HCT116 (cell line): ENCODE results near the gene MUC13. TPM values are rescaled to one million over a fixed set of nuclear protein-coding genes. Genes with fewer than 3 reads are reported as not detected.

ENCODE experiments used
- ATAC-seq: fragments of 200-7000 bp; cut with Tn5 transposase; 2 replicates; pipeline ENCODE4 v1.9.1; 2020; ENCODE audit warnings: mild to moderate bottlenecking, moderate library complexity
- BruUV-seq: library from RNA; stranded (reverse); fragments of 400-500 nt; replicated peaks from 2 replicates; lab custom pipeline; 2021; lab: Mats Ljungman, UMichigan
- CTCF ChIA-PET: fragments of 300-600 bp; sonication (Branson Sonifier 250); formaldehyde crosslinking; loops from one replicate; lab custom pipeline; 2021; ENCODE audit warnings: antibody characterized with exemption; lab: Charles Lee
- POLR2A ChIA-PET: fragments of 300-600, 350-600 bp; sonication (Branson Sonifier 250); formaldehyde crosslinking; loops from one replicate; lab custom pipeline; 2021; ENCODE audit warnings: antibody characterized with exemption; lab: Charles Lee
- RAD21 ChIA-PET, 2 experiments: fragments of 300-600 bp; sonication (Branson Sonifier 250); formaldehyde crosslinking; loops; one replicate each; lab custom pipeline; 2023; ENCODE audit warnings: low total read pairs in 2 of 2; ENCODE audit not compliant: uncharacterized antibody in 2 of 2, unreplicated experiment in 2 of 2, low non-redundant PET in 1 of 2; lab: Charles Lee
- DNase-seq: peaks from one replicate; pipeline ENCODE4 v3.0.0-alpha.2; 2010; ENCODE audit warnings: low read depth, low spot score
- H2AFZ ChIP-seq: fragments of 200-600 bp; shearing (Covaris generic), sonication (generic); 2 replicates; pipeline ENCODE4 v1.6.1; 2017; ENCODE audit warnings: low read depth, mixed run types, mixed read lengths, antibody characterized with exemption, low read length; ENCODE audit not compliant: poor library complexity, severe bottlenecking
- H3K27ac ChIP-seq: 2 replicates; pipeline ENCODE4 v1.5.1; 2012; ENCODE audit warnings: low read depth, low read length
- H3K27me3 ChIP-seq: fragments of 200-600 bp; sonication (generic); 2 replicates; pipeline ENCODE4 v1.6.1; 2016; ENCODE audit warnings: mixed run types, low read length, mixed read lengths; ENCODE audit not compliant: insufficient read depth
- H3K36me3 ChIP-seq, 2 experiments: fragments of 200-500 bp in 1 of 2; fragments of 200-600 bp in 1 of 2; sonication (Bioruptor generic) in 1 of 2; sonication (generic) in 1 of 2; 2 replicates each; pipeline versions ENCODE4 v1.5.1 to v1.6.1; 2014 to 2016; ENCODE audit warnings: low read length in 2 of 2, inconsistent platforms in 1 of 2, mixed read lengths in 1 of 2, mixed run types in 1 of 2; ENCODE audit not compliant: insufficient read depth in 2 of 2, control insufficient read depth in 1 of 2
- H3K4me1 ChIP-seq, 2 experiments: fragments of 200-600 bp in 1 of 2; sonication (generic) in 1 of 2; 2 replicates each; pipeline versions ENCODE4 v1.5.1 to v1.6.1; 2012 to 2017; ENCODE audit warnings: low read length in 2 of 2, inconsistent platforms in 1 of 2, mild to moderate bottlenecking in 1 of 2, mixed read lengths in 1 of 2, mixed run types in 1 of 2, moderate library complexity in 1 of 2; ENCODE audit not compliant: insufficient read depth in 2 of 2, control insufficient read depth in 1 of 2
- H3K4me2 ChIP-seq: fragments of 200-600 bp; sonication (generic); 2 replicates; pipeline ENCODE4 v1.6.1; 2017; ENCODE audit warnings: mixed run types, low read length, mixed read lengths
- H3K4me3 ChIP-seq, 2 experiments: fragments of 200-600 bp in 1 of 2; sonication (generic) in 1 of 2; replicated peaks in 1 of 2; 2 replicates each; pipeline ENCODE4 v1.5.1; 2011 to 2016; ENCODE audit warnings: low read length in 2 of 2, control low read depth in 1 of 2, low read depth in 1 of 2, mild to moderate bottlenecking in 1 of 2, mixed read lengths in 1 of 2, mixed run types in 1 of 2
- H3K79me2 ChIP-seq: fragments of 200-600 bp; sonication (generic); 2 replicates; pipeline ENCODE4 v1.6.1; 2017; ENCODE audit warnings: mild to moderate bottlenecking, mixed run types, low read length, moderate library complexity, mixed read lengths; ENCODE audit not compliant: insufficient read depth
- H3K9ac ChIP-seq: fragments of 200-600 bp; sonication (generic); 2 replicates; pipeline ENCODE4 v1.6.1; 2016; ENCODE audit warnings: low read length, mixed read lengths
- H3K9me2 ChIP-seq: fragments of 200-600 bp; sonication (generic), shearing (Covaris generic); 2 replicates; pipeline ENCODE4 v1.6.1; 2017; ENCODE audit warnings: mixed run types, mild to moderate bottlenecking, moderate library complexity; ENCODE audit not compliant: insufficient read depth
- H3K9me3 ChIP-seq, 2 experiments: fragments of 200-500 bp in 1 of 2; fragments of 200-600 bp in 1 of 2; sonication (Bioruptor generic) in 1 of 2; sonication (generic) in 1 of 2; 2 replicates each; pipeline ENCODE4 v1.6.1; 2014 to 2017; ENCODE audit warnings: low read length in 2 of 2, mixed read lengths in 2 of 2, inconsistent platforms in 1 of 2, low read depth in 1 of 2, mild to moderate bottlenecking in 1 of 2, mixed run types in 1 of 2, moderate library complexity in 1 of 2; ENCODE audit not compliant: control insufficient read depth in 1 of 2, insufficient read depth in 1 of 2
- H4K20me1 ChIP-seq: fragments of 200-600 bp; sonication (generic), shearing (Covaris generic); 2 replicates; pipeline ENCODE4 v1.6.1; 2017; ENCODE audit warnings: mixed run types, mild to moderate bottlenecking, moderate library complexity; ENCODE audit not compliant: insufficient read depth
- CBX3 ChIP-seq: IDR thresholded peaks from 2 replicates; pipeline ENCODE4 v1.6.1; 2012; ENCODE audit warnings: low read depth
- ELF1 ChIP-seq: IDR thresholded peaks from 2 replicates; pipeline ENCODE4 v1.6.1; 2012; ENCODE audit warnings: low read depth, borderline replicate concordance
- EZH2 ChIP-seq: fragments of 200-600 bp; sonication (generic); IDR thresholded peaks from 2 replicates; pipeline ENCODE4 v1.6.1; 2017; ENCODE audit warnings: antibody characterized with exemption, mixed run types
- EZH2phosphoT487 ChIP-seq: fragments of 200-600 bp; IDR thresholded peaks from 2 replicates; pipeline ENCODE4 v1.6.1; 2018; ENCODE audit warnings: antibody characterized with exemption, borderline replicate concordance
- FOSL1 ChIP-seq: IDR thresholded peaks from 2 replicates; pipeline ENCODE4 v1.6.1; 2012; ENCODE audit warnings: low read depth
- JUND ChIP-seq: IDR thresholded peaks from 2 replicates; pipeline ENCODE4 v1.6.1; 2012
- POLR2A ChIP-seq: IDR thresholded peaks from 2 replicates; pipeline ENCODE4 v1.7.0; 2011; ENCODE audit warnings: borderline replicate concordance; ENCODE audit not compliant: insufficient read depth, insufficient read length; ENCODE audit errors: extremely low read depth
- POLR2AphosphoS5 ChIP-seq: IDR thresholded peaks from 2 replicates; pipeline ENCODE4 v1.6.1; 2011; ENCODE audit warnings: mild to moderate bottlenecking, low read depth, low read length, moderate library complexity
- RAD21 ChIP-seq: IDR thresholded peaks from 2 replicates; pipeline ENCODE4 v1.6.1; 2012; ENCODE audit warnings: low read depth, mild to moderate bottlenecking
- SIN3A ChIP-seq: IDR thresholded peaks from 2 replicates; pipeline ENCODE4 v1.6.1; 2012; ENCODE audit warnings: low read depth
- SRF ChIP-seq: IDR thresholded peaks from 2 replicates; pipeline ENCODE4 v1.6.1; 2012; ENCODE audit warnings: low read depth
- TCF7L2 ChIP-seq: IDR thresholded peaks from 2 replicates; pipeline ENCODE4 v1.7.0; 2011; ENCODE audit warnings: borderline replicate concordance, inconsistent platforms; ENCODE audit not compliant: insufficient read depth, insufficient read length; ENCODE audit errors: extremely low read depth
- YY1 ChIP-seq: IDR thresholded peaks from 2 replicates; pipeline ENCODE4 v1.6.1; 2011; ENCODE audit warnings: low read length, low read depth, moderate library complexity, mild to moderate bottlenecking; ENCODE audit not compliant: insufficient replicate concordance; ENCODE audit errors: extremely low read depth
- ZFX ChIP-seq: fragments of 450-650 bp; IDR thresholded peaks from 2 replicates; pipeline ENCODE4 v1.6.1; 2017
- ZNF274 ChIP-seq: fragments of 200-500 bp; sonication (Bioruptor generic); IDR thresholded peaks from 2 replicates; pipeline ENCODE4 v1.6.1; 2014; ENCODE audit warnings: mild to moderate bottlenecking, low read depth, low read length, inconsistent platforms
- intact Hi-C: fragments of 100-400 bp; cut with micrococcal nuclease; formaldehyde crosslinking; loops from 2 replicates; pipeline ENCODE4 v1.10.0; 2022
- total RNA-seq: library from RNA; stranded (reverse); gene quantifications from one replicate; pipeline ENCODE4 v1.2.1, GENCODE V29; 2021; ENCODE audit not compliant: unreplicated experiment
- TF ChIP-seq, protein P1 (sequence below): IDR thresholded peaks from 2 replicates; pipeline ENCODE4 v1.6.1; 2011; ENCODE audit warnings: mild to moderate bottlenecking, low read length, moderate library complexity; ENCODE audit not compliant: insufficient replicate concordance; ENCODE audit errors: extremely low read depth
- TF ChIP-seq, protein P2 (sequence below): IDR thresholded peaks from 2 replicates; pipeline ENCODE4 v1.6.1; 2012
- TF ChIP-seq, protein P3 (sequence below): IDR thresholded peaks from 2 replicates; pipeline ENCODE4 v1.6.1; 2012

MUC13 gene
- total RNA-seq, 1 experiment from 2014 or later = 0.44 TPM

DNA sequence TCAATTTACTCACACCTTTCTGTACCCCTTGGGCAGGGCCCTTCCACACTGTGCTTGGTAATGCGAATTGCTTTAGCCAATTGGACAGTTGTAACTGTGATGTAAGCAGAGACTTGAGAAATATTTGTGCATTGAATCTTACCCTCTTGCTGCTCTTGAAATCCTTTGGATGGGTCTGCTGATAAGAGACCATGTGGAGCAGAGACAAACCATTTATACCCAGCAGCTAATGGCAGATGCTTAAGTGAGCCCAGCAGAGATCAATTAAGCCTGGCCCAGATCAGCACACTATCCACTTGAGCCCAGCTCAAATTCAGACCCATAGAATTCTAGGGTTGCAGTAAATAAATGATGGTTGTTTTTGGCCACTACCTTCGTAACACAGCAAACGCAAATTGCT is 19.3 kb downstream of the MUC13 start (continued):
- TF ChIP-seq, protein P1, sequence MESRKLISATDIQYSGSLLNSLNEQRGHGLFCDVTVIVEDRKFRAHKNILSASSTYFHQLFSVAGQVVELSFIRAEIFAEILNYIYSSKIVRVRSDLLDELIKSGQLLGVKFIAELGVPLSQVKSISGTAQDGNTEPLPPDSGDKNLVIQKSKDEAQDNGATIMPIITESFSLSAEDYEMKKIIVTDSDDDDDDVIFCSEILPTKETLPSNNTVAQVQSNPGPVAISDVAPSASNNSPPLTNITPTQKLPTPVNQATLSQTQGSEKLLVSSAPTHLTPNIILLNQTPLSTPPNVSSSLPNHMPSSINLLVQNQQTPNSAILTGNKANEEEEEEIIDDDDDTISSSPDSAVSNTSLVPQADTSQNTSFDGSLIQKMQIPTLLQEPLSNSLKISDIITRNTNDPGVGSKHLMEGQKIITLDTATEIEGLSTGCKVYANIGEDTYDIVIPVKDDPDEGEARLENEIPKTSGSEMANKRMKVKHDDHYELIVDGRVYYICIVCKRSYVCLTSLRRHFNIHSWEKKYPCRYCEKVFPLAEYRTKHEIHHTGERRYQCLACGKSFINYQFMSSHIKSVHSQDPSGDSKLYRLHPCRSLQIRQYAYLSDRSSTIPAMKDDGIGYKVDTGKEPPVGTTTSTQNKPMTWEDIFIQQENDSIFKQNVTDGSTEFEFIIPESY = no peak
- TF ChIP-seq JUND (no peak), ZFX (no peak), POLR2AphosphoS5 (no peak), SRF (no peak)

DNA sequence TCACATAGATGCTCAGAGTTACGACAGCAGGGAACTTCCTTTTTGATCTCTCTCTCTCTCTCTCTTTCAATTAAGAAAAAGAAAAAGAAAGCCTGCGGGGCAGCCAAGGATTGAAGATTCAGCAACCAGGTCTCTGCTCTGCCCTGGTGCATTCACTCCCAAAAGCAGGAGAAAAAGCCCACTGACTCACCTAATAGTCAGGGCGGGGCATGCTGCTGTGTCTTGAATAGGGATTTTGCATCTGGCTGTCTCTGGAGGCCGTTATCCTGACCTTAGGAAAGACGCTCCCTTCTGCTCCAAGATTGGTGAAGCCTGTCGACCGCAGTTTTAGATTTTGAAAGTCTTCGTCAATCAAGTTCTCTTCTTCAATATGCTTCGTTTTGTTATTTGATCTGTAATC is 26.6 kb downstream of the MUC13 start:
- Histone ChIP-seq H3K4me2 (no peak overlapping the region), H3K27me3 (peaks cover 4% of the 10 kb centered on the region), H3K9me2 (no peaks in the 10 kb centered on the region), H3K27ac (no peak overlapping the region), H3K36me3 (no peaks in the 10 kb centered on the region), H3K9me3 (no peaks in the 10 kb centered on the region), H2AFZ (no peak overlapping the region), H3K79me2 (no peaks in the 10 kb centered on the region), H3K4me3 (no peak overlapping the region), H4K20me1 (no peaks in the 10 kb centered on the region), H3K4me1 (no peaks in the 10 kb centered on the region), H3K9ac (no peak overlapping the region)
- TF ChIP-seq, protein P2, sequence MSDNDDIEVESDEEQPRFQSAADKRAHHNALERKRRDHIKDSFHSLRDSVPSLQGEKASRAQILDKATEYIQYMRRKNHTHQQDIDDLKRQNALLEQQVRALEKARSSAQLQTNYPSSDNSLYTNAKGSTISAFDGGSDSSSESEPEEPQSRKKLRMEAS = no peak
- TF ChIP-seq, protein P1 = no peak
- no peak for TF ChIP-seq RAD21
- TF ChIP-seq ZNF274 = no peak
- TF ChIP-seq POLR2A = no peak
- TF ChIP-seq ZFX = no peak
- TF ChIP-seq SRF = no peak
- no peak for TF ChIP-seq JUND
- no peak for TF ChIP-seq SIN3A
- TF ChIP-seq, protein P3, sequence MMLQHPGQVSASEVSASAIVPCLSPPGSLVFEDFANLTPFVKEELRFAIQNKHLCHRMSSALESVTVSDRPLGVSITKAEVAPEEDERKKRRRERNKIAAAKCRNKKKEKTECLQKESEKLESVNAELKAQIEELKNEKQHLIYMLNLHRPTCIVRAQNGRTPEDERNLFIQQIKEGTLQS = no peak
- no peak for TF ChIP-seq EZH2
- TF ChIP-seq CBX3 = no peak
- no peak for TF ChIP-seq YY1
- TF ChIP-seq EZH2phosphoT487 = no peak
- TF ChIP-seq TCF7L2 = no peak
- no peak for TF ChIP-seq FOSL1
- TF ChIP-seq ELF1 = no peak
- ATAC-seq (no peak), DNase-seq (no peak)
- intact Hi-C loops = no loop called here
- no TSS peak for BruUV-seq
- POLR2A ChIA-PET = no interaction called here
- CTCF ChIA-PET = interaction anchor here (3.0 kb wide), 1 partner anchor 148 kb away, joined by 14 read pairs; no protein-coding TSS in a partner anchor
- RAD21 ChIA-PET = no interaction called here
